Effector memory CD8-positive, alpha-beta T cell (primary cell): Measurements from ENCODE around the gene ASGR2.
"Not testable (repeated sequence)": the region's sequence is repeated elsewhere in the genome, so short reads cannot be mapped to it uniquely, and the experiment has no call there.

Experiments used
- ATAC-seq: fragments of 150-1000 bp; cut with Tn5 transposase; replicated peaks from 2 replicates; pipeline ENCODE4 v1.10.0; 2021; ENCODE audit warnings: mild to moderate bottlenecking, moderate library complexity
- DNase-seq, 3 experiments: peaks; one replicate each; pipeline ENCODE4 v3.0.0; 2021
- H3K27ac Mint-ChIP-seq, 2 donors: one replicate each; pipeline ENCODE4 v1.8.0; 2022; ENCODE audit warnings: mild to moderate bottlenecking in 2 of 2, mixed read lengths in 2 of 2, moderate library complexity in 2 of 2
- H3K27me3 Mint-ChIP-seq, 2 donors: one replicate each; pipeline ENCODE4 v1.8.0; 2022; ENCODE audit warnings: mixed read lengths in 2 of 2
- H3K36me3 Mint-ChIP-seq: one replicate; pipeline ENCODE4 v1.8.0; 2022; ENCODE audit warnings: mild to moderate bottlenecking, moderate library complexity, mixed read lengths; ENCODE audit not compliant: insufficient read depth
- H3K4me1 Mint-ChIP-seq, 2 donors: one replicate each; pipeline ENCODE4 v1.8.0; 2022; ENCODE audit warnings: low read depth in 2 of 2, mixed read lengths in 2 of 2
- H3K4me3 Mint-ChIP-seq, 2 donors: one replicate each; pipeline ENCODE4 v1.8.0; 2022; ENCODE audit warnings: mild to moderate bottlenecking in 2 of 2, mixed read lengths in 2 of 2, moderate library complexity in 2 of 2
- H3K9me3 Mint-ChIP-seq, 2 donors: one replicate each; pipeline ENCODE4 v1.8.0; 2022; ENCODE audit warnings: mixed read lengths in 2 of 2

Gene ASGR2

DNA sequence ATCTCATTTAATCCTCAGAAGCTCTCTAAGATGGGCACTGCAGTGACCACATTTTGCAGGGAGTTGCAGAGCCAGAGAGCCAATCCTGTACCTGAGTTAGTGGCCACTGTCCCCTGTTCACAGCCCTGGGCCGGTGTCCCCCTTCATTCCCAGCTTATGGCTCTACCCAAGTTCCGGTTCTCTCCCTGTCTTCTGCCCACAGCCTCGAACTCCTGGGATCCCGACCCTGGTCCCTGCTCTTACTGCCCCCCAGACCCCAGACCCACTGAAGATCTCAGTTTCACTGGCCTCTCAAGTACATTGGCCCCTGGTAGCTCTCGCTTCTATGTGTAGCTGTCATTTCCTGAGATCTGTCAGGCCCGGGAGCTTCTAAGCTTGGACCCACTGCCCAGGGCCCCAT lies 12.2 kb downstream of the ASGR2 start:
- Mint-ChIP-seq H3K4me1 (no peaks in the 10 kb centered on the region), H3K36me3 (no peaks in the 10 kb centered on the region), H3K27ac (no peak overlapping the region), H3K4me3 (no peak overlapping the region), H3K9me3 (no peaks in the 10 kb centered on the region), H3K27me3 (peaks cover 36 to 52% of the 10 kb centered on the region in 2 donors)
- ATAC-seq, result no peak
- DNase-seq, result no peak

DNA sequence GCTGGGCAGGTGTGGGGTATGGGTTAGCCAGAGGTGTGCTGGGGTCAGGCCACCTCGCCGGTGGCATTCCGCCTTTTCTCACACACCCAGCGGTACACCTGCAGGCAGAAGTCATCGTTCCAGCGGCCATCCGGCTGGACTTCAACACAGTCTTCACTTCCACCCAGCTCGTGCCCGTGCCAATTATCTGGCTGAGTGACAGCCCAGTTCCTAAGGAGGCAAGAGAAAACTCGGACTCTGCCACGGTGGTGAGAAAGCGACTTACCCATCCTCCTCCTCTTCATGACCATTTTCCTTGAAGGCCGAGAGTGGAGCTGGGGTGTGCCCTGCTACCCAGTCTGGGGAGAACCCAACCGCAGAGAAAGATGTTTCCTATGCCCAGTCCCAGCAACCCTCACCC lies 13.1 kb downstream of the ASGR2 start:
- Mint-ChIP-seq H3K4me1 (no peaks in the 10 kb centered on the region), H3K27me3 (peaks cover 36 to 48% of the 10 kb centered on the region in 2 donors), H3K36me3 (no peaks in the 10 kb centered on the region), H3K4me3 (no peak overlapping the region), H3K27ac (no peak overlapping the region), H3K9me3 (no peaks in the 10 kb centered on the region)
- ATAC-seq (no peak), DNase-seq (no peak)

DNA sequence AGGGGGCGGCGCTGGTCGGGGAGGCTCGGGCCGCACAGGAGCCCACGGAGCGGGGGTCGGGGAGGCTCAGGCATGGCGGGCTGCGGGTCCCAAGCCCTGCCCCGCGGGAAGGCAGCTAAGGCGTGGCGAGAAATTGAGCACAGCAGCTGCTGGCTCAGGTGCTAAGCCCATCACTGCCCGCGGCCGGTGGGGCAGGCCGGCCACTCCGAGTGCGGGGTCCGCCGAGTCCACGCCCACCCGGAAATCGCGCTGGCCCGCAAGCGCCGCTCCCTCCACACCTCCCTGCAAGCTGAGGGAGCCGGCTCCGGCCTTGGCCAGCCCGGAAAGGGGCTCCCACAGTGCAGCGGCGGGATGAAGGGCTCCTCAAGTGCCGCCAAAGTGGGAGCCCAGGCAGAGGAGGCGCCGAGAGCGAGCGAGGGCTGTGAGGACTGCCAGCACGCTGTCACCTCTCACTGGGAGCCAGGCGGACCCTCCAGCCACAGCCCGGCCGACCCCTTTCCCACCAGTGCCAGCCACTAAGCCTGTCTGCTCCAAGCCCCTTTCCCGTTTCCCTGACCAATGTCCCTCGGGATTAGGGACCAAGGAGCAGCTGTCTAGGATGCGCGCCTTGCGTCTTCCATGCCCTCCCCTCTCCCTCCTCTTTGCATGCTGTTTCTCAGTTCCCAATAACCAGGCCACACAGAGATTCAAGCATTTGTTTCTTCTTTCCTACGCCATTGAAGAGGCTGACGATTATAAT lies 13.8 kb downstream of the ASGR2 start:
- not testable (repeated sequence) for H3K4me1 Mint-ChIP-seq, ATAC-seq, DNase-seq, H3K4me3 Mint-ChIP-seq, H3K27ac Mint-ChIP-seq, H3K9me3 Mint-ChIP-seq, H3K36me3 Mint-ChIP-seq
- H3K27me3 Mint-ChIP-seq, result peaks cover 43 to 55% of the 10 kb centered on the region in 2 donors

DNA sequence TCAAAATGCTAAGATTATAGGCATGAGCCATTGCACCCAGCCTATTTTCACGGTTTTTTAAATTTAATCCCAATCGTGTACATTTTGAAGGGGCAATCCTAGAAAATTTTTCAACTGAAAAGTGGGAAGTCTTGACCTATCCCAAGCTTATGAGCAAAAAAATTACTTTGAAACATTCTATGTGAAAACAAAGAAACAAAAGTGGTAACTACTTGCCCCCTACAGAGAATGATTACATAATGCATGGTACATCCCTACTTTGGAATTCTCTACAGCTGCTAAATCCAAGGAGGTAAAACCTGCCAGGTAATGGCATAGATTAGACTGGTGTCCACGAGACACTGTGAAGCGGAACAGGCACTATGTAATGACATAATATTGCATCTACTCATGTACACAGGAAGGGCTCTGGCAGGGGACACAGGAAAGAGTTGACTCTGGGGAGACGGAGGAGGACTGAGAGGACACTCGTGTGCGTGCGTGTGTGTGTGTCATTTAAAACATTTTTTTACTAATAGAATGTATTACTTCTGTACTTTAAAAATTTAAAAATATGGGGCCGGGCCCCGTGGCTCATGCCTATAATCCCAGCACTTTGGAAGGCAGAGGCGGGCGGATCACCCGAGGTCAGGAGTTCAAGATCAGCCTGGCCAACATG lies 15.7 kb downstream of the ASGR2 start:
- Mint-ChIP-seq H3K27me3 (peaks cover 62 to 74% of the 10 kb centered on the region in 2 donors), H3K36me3 (no peaks in the 10 kb centered on the region), H3K4me3 (no peak overlapping the region), H3K4me1 (peaks cover 0 to 12% of the 10 kb centered on the region in 2 donors), H3K27ac (no peak overlapping the region), H3K9me3 (no peaks in the 10 kb centered on the region)
- ATAC-seq (no peak), DNase-seq (no peak)

DNA sequence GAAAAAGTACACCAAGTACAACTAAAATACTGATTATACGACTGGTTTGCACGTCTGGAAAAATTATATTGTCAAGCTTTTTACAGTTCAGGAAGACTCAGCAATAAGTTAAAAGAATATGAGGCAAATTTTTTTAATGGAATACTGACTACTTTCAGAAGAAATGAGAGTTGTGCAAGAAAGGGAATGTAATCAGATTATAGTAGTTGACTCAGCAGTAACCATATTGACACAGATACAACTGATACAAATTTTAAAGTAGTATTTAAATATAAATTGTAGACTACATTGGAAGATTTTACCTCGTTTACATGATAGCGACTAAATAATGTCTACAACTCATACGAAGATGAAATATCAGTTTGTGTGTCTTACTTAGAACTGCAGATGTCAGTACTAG lies 16.7 kb downstream of the ASGR2 start:
- H3K27ac Mint-ChIP-seq, result no peak overlapping the region
- ATAC-seq, result no peak
- no peaks in the 10 kb centered on the region for H3K36me3 Mint-ChIP-seq
- H3K4me3 Mint-ChIP-seq, result no peak overlapping the region
- peaks cover 58 to 69% of the 10 kb centered on the region in 2 donors for H3K27me3 Mint-ChIP-seq
- peaks cover 0 to 12% of the 10 kb centered on the region in 2 donors for H3K4me1 Mint-ChIP-seq
- H3K9me3 Mint-ChIP-seq, result no peaks in the 10 kb centered on the region
- DNase-seq, result no peak

DNA sequence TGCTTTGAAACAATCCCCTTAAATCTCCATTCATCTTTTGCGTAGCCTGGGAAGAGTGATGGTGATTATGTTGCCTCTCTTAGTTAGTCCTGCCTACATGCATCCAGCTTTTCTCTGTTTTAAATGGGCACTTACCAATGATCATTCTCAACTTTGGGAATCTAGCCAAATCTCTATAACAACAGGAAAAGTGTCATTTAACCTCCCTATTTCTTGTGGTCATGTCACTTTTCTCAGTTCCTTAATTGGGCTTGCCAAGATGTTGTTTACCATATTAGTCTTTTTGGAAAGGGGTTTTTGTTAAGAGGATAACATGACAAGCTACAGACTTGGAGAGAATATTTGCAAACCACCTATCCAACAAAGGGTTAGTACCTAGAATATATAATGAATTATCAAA lies 19.0 kb downstream of the ASGR2 start:
- no peaks in the 10 kb centered on the region for H3K9me3 Mint-ChIP-seq
- no peak overlapping the region for H3K4me3 Mint-ChIP-seq
- no peak overlapping the region for H3K27ac Mint-ChIP-seq
- H3K4me1 Mint-ChIP-seq, result peaks cover 0 to 12% of the 10 kb centered on the region in 2 donors
- DNase-seq (no peak), ATAC-seq (no peak)
- peaks cover 47 to 60% of the 10 kb centered on the region in 2 donors for H3K27me3 Mint-ChIP-seq
- H3K36me3 Mint-ChIP-seq, result peaks cover 2% of the 10 kb centered on the region

DNA sequence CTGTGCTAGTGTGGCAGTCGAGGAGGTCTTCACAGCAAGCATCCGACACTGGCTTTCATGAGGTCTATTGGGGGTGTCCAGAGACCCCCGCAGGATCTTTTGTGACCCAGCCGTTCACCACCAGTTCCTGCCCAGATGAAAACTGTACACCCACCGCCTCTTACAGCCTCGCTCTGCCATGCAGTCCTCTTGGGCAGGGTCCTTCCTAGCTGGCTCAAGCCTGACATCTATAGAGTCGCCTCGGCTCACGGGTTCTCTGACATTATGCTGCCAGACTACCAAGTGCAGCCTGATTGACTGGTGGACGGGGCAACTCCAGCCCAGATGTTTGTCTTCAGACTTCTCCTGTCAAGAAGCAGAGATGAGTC lies 20.0 kb downstream of the ASGR2 start:
- Mint-ChIP-seq H3K36me3 (peaks cover 2% of the 10 kb centered on the region), H3K27ac (peak overlapping the region in 1 of 2 donors; percentile 17), H3K4me3 (no peak overlapping the region), H3K9me3 (no peaks in the 10 kb centered on the region), H3K4me1 (peaks cover 0 to 12% of the 10 kb centered on the region in 2 donors), H3K27me3 (peaks cover 41 to 62% of the 10 kb centered on the region in 2 donors)
- DNase-seq (no peak), ATAC-seq (no peak)

DNA sequence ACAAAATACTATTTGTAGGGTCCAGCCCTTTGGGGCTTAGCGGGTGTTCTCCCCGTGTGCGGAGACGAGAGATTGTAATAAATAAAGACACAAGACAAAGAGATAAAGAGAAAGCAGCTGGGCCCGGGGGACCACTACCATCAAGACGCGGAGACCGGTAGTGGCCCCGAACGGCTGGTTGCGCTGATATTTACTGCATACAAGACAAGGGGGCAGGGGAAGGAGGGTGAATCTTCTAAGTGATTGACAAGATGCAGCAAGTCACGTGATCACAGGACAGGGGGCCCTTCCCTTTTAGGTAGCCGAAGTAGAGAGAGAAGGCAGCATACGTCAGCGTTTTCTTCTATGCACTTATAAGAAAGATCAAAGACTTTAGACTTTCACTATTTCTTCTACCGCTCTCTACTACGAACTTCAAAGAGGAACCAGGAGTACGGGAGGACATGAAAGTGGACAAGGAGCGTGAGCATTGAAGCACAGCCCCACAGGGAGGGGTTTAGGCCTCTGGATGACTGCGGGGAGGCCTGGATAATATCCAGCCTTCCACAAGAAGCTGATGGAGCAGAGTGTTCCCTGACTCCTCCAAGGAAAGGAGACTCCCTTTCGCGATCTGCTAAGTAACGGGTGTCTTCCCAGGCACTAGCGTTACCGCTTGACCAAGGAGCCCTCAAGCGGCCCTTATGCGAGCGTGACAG lies 23.2 kb downstream of the ASGR2 start:
- not testable (repeated sequence) for H3K4me3 Mint-ChIP-seq
- peak in 2 of 3 experiments; percentile 36 to 44 for DNase-seq
- peaks cover under 1 to 12% of the 10 kb centered on the region in 2 donors for H3K4me1 Mint-ChIP-seq

DNA sequence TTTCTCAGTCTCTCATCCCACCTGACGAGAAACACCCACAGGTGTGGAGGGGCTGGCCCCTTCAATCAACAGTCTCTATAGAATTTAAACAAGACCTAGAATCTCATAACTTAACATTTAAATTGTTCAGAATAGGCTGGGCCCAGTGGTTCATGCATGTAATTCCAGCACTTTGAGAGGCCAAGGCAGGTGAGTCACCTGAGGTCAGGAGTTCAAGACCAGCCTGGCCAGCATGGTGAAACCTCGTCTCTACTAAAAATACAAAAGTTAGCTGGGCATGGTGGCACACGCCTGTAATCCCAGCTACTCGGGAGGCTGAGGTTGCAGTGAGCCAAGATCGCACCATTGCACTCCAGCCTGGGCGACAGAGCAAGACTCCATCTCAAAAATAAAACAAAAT lies 25.1 kb downstream of the ASGR2 start:
- ATAC-seq, H3K27ac Mint-ChIP-seq, DNase-seq, H3K4me3 Mint-ChIP-seq, H3K4me1 Mint-ChIP-seq, H3K9me3 Mint-ChIP-seq, H3K36me3 Mint-ChIP-seq: not testable (repeated sequence)
- H3K27me3 Mint-ChIP-seq, result peaks cover 31 to 58% of the 10 kb centered on the region in 2 donors

More for the DNA sequence above, 23.2 kb downstream of the ASGR2 start:
- H3K9me3 Mint-ChIP-seq, H3K36me3 Mint-ChIP-seq, ATAC-seq, H3K27ac Mint-ChIP-seq: not testable (repeated sequence)
- peaks cover 44 to 69% of the 10 kb centered on the region in 2 donors for H3K27me3 Mint-ChIP-seq

DNA sequence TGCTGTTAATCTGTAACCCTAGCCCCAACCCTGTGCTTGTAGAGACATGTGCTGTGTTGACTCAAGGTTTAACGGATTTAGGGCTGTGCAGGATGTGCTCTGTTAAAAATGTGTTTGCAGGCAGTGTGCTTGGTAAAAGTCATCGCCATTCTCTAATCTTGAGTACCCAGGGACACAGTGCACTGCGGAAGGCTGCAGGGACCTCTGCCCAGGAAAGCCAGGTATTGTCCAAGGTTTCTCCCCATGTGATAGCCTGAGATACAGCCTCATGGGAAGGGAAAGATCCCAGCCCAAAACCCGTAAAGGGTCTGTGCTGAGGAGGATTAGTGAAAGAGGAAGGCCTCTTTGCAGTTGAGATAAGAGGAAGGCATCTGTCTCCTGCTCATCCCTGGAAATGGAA lies 26.2 kb downstream of the ASGR2 start:
- not testable (repeated sequence) for H3K9me3 Mint-ChIP-seq, H3K36me3 Mint-ChIP-seq, DNase-seq, ATAC-seq, H3K27ac Mint-ChIP-seq, H3K4me3 Mint-ChIP-seq
- Mint-ChIP-seq H3K27me3 (peaks cover 23 to 47% of the 10 kb centered on the region in 2 donors), H3K4me1 (peaks cover 8 to 13% of the 10 kb centered on the region in 2 donors)

DNA sequence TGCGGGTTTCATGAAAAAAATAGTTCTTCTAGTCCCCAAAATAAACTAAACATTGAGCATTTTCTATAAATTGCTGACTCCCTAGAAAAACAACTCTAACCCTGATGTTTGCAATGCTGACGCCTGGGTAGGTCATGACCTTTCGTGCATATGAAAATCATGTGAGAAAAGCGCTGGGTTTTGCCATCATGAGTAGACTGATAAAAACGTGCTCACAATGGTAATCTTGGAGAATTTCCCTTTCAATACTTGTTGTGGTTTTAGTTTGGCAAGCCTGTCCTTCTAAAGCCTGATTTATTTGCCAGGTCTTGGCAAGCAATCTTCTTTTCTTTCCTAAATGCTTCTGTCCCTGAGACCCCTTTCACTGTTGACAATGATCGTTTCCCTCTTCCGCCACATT lies 30.5 kb downstream of the ASGR2 start:
- Mint-ChIP-seq H3K36me3 (peaks cover 3% of the 10 kb centered on the region), H3K27ac (no peak overlapping the region), H3K4me1 (peaks cover 30 to 36% of the 10 kb centered on the region in 2 donors), H3K27me3 (peaks cover 15 to 26% of the 10 kb centered on the region in 2 donors), H3K9me3 (no peaks in the 10 kb centered on the region), H3K4me3 (peak overlapping the region in 1 of 2 donors; percentile 39)
- ATAC-seq (no peak), DNase-seq (no peak)

DNA sequence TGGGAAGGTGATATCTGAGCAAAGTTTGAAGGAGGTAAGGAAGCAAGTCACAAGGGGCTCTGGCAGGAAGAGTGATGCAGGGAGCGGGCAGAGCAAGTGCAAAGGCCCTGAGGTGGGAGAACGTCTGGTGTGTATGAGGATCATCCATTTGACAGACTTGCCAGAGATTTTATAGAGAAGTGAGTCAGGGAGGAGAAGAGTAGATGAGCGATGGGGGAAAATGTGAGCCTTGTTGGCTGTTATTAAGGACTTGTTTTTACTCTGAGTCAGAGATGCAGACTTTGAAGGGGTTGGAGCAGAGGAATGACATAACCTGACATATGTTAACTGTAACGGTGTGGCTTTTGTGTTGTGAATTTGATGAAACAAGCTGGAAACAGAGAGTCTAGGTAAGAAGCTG lies 31.0 kb downstream of the ASGR2 start:
- H3K36me3 Mint-ChIP-seq, result peaks cover 3% of the 10 kb centered on the region

DNA sequence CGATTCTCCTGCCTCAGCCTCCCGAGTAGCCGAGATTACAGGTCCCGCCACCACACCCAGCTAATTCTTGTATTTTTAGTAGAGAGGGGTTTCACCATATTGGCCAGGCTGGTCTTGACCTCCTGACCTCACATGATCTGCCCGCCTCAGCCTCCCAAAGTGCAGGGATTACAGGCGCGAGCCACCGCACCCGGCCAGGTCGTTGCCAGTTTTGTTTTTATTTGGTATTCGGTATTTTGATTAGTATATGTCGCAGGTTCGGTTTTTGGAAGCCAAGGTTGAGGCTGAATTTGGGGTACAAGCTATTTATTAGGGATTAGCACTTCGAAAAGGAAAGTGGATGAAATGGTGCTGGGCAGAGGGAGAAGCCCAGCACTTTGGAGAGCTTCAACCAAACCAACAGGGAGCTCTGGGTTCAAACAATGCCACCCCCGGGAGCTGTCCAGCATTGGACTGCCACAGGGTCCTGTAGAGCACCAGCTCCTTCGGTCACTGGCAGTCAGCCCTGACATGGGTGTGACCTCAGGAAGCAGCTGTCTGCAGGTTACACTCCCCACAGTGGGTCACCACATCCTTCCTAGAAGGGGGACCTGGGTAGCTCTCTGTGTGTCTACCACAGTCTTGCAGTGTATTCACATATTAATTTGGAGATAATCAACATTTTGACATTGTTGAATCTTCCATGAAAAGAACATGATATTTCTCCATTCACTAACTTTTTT lies 33.1 kb downstream of the ASGR2 start:
- no peaks in the 10 kb centered on the region for H3K36me3 Mint-ChIP-seq
- H3K27me3 Mint-ChIP-seq, result peaks cover 6 to 8% of the 10 kb centered on the region in 2 donors
- peaks cover 36 to 37% of the 10 kb centered on the region in 2 donors for H3K4me1 Mint-ChIP-seq
- peak overlapping the region; percentile 31 to 69 for H3K27ac Mint-ChIP-seq
- peak; percentile 44 to 53 (median 52) for DNase-seq
- no peaks in the 10 kb centered on the region for H3K9me3 Mint-ChIP-seq
- peak; percentile 100 for ATAC-seq
- H3K4me3 Mint-ChIP-seq, result peak overlapping the region; percentile 51 to 64

More for the DNA sequence above, 31.0 kb downstream of the ASGR2 start:
- H3K27me3 Mint-ChIP-seq, result peaks cover 15 to 21% of the 10 kb centered on the region in 2 donors
- ATAC-seq, result no peak
- H3K4me3 Mint-ChIP-seq, result no peak overlapping the region
- no peak overlapping the region for H3K27ac Mint-ChIP-seq
- H3K4me1 Mint-ChIP-seq, result peaks cover 30 to 36% of the 10 kb centered on the region in 2 donors
- DNase-seq, result no peak
- no peaks in the 10 kb centered on the region for H3K9me3 Mint-ChIP-seq
